HG02973 (cell line): ENCODE data around the gene EFCC1.

ENCODE experiments used
- ATAC-seq: cut with Tn5 transposase; IDR thresholded peaks from one replicate; pipeline ENCODE4 v1.9.1; 2021; ENCODE audit warnings: moderate library complexity; ENCODE audit not compliant: unreplicated experiment

The EFCC1 gene

GRCh38 chr3:128994173-128994512 lies 7.0 kb upstream of the EFCC1 start:
- no peak for ATAC-seq

DNA sequence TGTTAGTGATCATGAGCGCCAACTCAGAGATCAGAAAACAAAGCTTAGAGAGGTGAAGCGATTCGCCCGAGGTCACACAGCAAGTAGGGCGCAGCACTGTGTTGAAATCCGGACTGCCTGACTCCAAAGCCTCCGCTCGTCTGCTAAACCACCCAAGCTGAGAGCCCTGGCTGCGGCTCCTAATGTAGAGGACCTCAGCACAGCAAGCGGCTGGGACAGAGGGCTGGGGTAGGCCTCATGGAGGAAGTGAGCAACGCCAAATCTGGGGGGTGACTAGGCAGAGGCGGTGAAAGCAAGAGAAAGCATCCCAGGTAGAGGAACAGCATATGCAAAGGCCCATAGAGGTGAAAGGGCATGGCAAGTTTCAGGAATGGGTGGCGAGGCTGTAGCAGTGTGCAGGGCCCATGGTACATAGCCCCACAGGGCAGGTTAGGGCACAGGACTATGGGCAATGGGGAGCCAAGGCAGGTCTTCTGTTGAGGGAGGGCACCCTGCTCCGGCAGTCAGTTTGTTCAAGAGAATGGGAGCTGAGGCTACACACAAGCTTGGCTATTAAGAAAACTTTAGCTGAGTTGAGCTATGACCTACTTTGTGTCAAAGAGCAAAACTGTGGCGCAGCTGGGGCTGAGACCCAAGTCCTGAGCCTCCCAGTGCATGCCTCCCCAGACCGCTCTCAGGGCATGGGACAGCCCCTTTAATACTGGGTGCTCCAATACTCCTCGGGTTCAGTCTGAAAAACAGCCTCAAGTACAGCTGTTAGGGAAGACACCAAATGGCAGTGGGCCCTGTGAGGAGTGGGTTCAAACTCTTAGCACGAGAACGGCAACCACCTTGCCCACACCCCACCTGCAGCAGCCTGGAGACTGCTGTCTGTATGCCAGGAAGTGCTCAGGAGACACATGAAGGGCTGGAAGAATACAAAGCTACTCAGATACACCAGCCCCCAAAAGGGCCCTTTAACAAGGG lies 6.2 kb upstream of the EFCC1 start:
- ATAC-seq, result no peak

GRCh38 chr3:128995737-128996136 lies 5.4 kb upstream of the EFCC1 start:
- ATAC-seq, result no peak

- no peak for ATAC-seq
Measured at GRCh38 chr3:128996200-128996599, 4.9 kb upstream of the EFCC1 start.

- ATAC-seq, result no peak
Measured at GRCh38 chr3:128996726-128997125, 4.4 kb upstream of the EFCC1 start.

DNA sequence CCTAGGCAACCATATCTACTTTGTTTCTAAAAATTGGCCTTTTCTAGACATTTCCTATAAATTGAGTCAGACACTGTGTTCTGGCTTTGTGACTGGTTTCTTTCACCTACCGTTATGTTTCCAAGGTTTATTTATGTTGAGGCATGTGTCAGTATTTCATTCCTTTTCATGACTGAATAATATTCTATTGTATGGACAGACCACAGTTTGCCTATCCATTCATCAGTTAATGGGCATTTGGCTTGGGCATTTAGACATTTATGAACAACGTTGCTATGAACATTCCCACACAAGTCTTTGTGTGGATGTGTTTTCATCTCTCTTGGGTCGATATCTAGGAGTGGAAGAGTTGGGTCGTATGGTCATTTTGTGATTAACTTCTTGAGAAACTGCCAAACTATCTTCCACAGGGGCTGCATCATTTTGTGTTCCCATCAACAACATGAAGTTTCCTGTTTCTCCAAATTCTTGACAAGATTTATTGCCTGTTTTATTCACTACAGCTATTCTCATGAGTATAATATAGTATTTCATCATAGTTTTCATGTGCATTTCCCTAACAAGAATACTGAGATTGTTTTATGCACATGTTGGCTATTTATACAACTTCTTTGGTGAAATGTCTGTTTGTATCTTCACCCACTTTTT lies 3.5 kb upstream of the EFCC1 start:
- ATAC-seq, result no peak

- ATAC-seq, result no peak
Measured at GRCh38 chr3:128998561-128998960, 2.5 kb upstream of the EFCC1 start.

DNA sequence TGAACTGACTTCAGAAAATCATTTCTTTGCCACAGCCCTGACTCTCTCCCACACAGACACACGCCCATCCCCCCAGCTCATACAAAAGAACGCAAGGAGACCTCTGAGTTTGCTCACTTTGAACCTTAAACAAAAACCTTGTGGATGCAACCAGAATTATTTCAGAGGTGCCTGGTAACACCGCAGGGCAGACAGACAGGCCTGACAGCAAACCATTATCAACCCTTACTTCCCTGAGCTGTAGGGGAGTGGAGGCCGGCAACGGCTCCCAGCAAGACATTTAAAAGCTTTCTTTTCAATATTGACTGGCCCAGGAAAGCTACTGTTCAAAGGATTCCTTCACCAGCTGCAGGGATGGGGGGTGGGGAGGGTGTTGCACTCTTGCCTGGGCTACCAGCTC lies 2.0 kb upstream of the EFCC1 start:
- ATAC-seq, result no peak

- ATAC-seq, result no peak
Measured at GRCh38 chr3:129000742-129001100, 383 bp upstream of the EFCC1 start.

DNA sequence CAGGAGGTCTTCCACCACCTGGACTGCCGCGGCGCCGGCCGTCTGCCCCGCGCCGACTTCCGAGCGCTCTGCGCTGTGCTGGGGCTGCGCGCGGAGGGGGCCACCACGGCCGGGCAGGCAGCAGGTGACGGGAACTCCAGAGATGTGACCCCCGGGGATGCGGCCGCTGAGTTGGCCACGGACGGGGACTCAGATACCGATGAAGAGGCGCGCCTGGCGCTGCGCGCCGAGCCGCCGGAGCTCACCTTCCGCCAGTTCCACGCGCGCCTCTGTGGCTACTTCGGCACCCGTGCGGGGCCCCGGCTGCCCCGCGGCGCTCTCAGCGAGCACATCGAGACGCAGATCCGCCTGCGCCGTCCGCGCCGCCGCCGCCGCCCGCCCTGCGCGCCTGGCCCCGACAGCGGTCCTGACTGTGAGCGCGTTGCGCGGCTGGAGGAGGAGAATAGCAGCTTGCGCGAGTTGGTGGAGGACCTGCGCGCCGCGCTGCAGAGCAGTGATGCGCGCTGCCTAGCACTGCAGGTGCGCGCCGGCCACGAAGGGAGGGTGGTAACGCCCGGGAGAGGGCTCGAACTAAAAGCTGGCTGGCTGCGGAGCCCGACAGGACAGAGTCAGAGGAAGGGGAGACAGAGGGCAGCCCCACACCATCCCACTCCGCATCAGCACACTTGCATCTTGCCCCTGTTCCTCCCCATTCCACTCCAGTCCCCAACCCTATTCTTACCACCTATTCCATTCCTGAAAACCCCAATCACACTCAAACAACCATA lies 885 bp downstream of the EFCC1 start:
- no peak for ATAC-seq

- ATAC-seq, result no peak
Measured at GRCh38 chr3:129002573-129003569, 1.8 kb downstream of the EFCC1 start.

GRCh38 chr3:129003578-129004112 lies 2.5 kb downstream of the EFCC1 start:
- ATAC-seq, result no peak

DNA sequence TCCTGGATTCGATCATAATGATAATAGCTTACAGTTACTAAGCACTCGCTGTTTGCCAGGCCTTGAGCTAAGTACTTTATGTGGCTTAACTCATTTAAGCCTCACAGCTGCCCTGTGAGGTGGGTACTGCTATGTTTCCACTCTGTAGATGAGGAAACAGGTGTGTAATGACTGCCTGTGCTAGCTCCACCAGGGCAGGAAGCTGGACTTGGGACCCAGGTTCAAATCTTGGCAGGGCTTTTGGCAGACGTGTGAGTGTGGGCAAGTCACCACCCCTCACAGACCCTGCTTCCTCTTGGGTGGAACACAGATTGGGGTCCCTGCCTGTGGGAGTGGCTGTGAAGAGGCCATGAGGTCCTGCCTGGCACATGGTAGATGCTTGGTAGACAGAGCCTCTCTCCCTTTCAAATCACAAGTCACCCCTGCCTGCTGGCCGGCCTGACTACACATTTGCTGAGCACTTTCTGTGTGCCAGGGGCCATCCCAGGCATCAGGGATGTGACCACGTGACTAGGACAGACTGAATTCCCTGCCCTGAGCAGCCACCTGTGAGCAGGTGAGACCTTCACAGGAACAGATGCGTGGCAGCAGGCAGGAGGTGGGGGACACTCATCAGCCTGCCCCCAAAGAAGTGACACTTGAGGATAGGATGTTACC lies 3.7 kb downstream of the EFCC1 start:
- ATAC-seq, result no peak

- no peak for ATAC-seq
Measured at GRCh38 chr3:129005526-129006303, 4.6 kb downstream of the EFCC1 start.

- no peak for ATAC-seq
Measured at GRCh38 chr3:129006864-129007263, 5.8 kb downstream of the EFCC1 start.

GRCh38 chr3:129007792-129008191 lies 6.7 kb downstream of the EFCC1 start:
- ATAC-seq, result no peak

GRCh38 chr3:129009266-129009665 lies 8.2 kb downstream of the EFCC1 start:
- no peak for ATAC-seq

- ATAC-seq, result no peak
Measured at GRCh38 chr3:129010310-129010956, 9.3 kb downstream of the EFCC1 start.
